ENCODE measurements around the gene SETBP1. TPM values are rescaled to one million over a fixed set of nuclear protein-coding genes. Genes with fewer than 3 reads are reported as not detected.

Gene SETBP1
- polyA plus RNA-seq, 3 donors from 2014 or later = 1.2 to 4.3 TPM; not detected in 1

DNA sequence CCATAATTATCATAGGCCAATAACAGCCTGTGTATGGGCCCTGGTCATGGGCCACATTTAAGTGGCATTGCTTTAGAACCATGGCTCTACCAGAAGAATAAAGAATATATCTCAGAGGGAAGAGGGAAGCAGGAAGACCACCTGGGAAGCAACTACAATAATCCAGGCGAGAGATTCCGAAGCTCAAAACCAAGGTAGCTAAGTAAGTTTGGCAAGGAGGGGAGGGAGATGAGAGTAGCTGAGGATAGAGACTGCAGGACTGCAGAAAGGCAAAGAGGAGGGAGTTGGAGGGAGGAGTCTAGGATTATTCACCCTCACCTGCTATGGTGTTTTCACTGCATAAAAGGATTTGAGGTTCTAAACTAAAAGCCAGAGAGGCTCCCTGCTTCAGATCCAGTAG lies 293.5 kb downstream of the SETBP1 start:
- H3K27me3 Mint-ChIP-seq (ENCODE audit: low read depth in 3 of 3) = peaks cover 0 to 2% (median 0%) of the 10 kb centered on the region in 3 donors
- H3K9me3 Mint-ChIP-seq = no peaks in the 10 kb centered on the region
- no peaks in the 10 kb centered on the region for H3K4me1 Mint-ChIP-seq
- H3K4me3 Mint-ChIP-seq = no peak overlapping the region
- DNase-seq = no peak
- H3K27ac Mint-ChIP-seq = no peak overlapping the region
- peaks cover 0 to 3% (median 0%) of the 10 kb centered on the region in 3 donors for H3K36me3 Mint-ChIP-seq

DNA sequence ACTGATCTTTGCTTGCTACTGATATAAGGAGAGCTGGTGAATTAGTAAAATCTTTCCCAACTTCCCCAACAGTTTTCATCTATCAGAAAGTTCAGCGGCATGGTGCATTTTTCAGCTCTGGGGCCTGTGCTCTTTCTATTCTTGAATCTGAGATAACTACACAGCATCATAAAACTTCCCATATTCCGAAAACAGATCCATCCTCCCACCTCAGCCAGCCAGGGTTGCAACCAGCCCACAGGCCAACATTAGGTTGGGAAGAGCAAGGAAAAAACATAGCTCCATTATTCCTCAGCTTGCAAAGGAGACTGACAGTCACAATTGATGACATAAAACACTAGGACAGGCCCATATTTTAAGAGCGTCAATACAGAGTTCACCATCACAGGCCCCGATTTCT lies 297.2 kb downstream of the SETBP1 start:
- peaks cover 0 to 2% (median 0%) of the 10 kb centered on the region in 3 donors for H3K27me3 Mint-ChIP-seq (ENCODE audit: low read depth in 3 of 3)
- H3K4me1 Mint-ChIP-seq = no peaks in the 10 kb centered on the region
- no peak overlapping the region for H3K27ac Mint-ChIP-seq

DNA sequence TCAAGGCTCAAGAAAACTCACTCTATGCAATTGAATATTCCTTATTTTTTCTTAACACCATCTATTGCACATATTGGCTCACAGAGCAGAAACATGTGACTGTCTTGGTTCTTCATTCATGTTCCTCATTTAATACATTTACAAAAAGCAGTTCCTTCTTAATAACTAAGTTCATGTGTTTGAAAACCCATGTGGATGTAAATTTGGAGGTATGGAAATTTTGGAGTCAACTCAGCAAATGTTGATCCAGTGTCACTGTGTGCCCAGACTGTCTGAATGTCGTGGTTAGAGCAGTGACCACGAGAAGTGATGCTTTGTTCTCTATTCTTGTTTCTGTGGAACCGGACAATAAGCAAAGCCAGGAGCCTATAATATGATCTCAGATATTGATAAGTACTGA lies 299.1 kb downstream of the SETBP1 start:
- DNase-seq = no peak
- Mint-ChIP-seq H3K36me3 (peaks cover 0 to 3% (median 0%) of the 10 kb centered on the region in 3 donors), H3K27me3 (ENCODE audit: low read depth in 3 of 3) (peaks cover 0 to 2% (median 2%) of the 10 kb centered on the region in 3 donors), H3K4me1 (no peaks in the 10 kb centered on the region), H3K9me3 (no peaks in the 10 kb centered on the region), H3K4me3 (no peak overlapping the region), H3K27ac (no peak overlapping the region)

More for the DNA sequence above, 297.2 kb downstream of the SETBP1 start:
- Mint-ChIP-seq H3K9me3 (no peaks in the 10 kb centered on the region), H3K4me3 (no peak overlapping the region), H3K36me3 (peaks cover 0 to 3% (median 0%) of the 10 kb centered on the region in 3 donors)
- DNase-seq = no peak

DNA sequence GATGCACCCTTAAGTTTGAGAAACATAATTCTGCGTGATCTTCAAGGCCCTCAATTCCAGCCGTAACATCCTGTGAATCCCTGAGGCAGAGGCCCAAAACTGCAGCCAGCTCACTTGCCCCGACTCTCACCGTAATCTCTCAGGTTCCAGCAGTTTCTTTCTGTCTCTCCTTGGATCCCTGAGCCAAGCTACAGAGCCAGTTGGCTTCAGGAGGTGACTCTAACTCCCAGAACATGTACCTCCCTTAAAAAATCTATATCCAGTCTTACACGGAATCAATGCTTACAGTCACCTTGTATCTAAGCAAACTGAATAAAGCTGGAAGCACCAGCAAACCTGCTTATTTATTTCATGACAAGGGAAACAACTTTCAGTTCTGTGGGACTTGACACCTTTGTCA lies 300.4 kb downstream of the SETBP1 start:
- Mint-ChIP-seq H3K27ac (no peak overlapping the region), H3K4me3 (no peak overlapping the region), H3K27me3 (ENCODE audit: low read depth in 3 of 3) (peaks cover 0 to 3% (median 2%) of the 10 kb centered on the region in 3 donors), H3K4me1 (no peaks in the 10 kb centered on the region), H3K9me3 (no peaks in the 10 kb centered on the region), H3K36me3 (peaks cover 0 to 5% (median 0%) of the 10 kb centered on the region in 3 donors)
- DNase-seq = no peak

DNA sequence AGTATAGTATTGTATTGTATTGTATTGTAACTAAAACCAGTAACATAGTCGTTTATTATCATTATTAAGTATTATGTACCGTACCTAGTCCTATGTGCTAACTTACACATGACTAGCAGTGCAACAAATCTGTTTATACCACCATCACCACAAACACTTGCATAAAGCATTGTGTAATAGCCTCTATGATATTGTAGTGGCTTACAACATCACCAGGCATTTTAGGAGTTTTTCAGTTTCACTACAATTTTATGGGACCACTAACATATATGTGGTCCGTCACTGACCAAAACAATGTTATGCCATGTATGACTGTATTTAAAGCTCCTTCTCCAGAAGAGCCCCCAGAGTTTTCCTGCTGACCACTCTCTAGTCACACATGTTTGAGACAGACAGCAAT lies 306.2 kb downstream of the SETBP1 start:
- no peak overlapping the region for H3K4me3 Mint-ChIP-seq
- no peak for DNase-seq
- peaks cover 0 to 3% (median 0%) of the 10 kb centered on the region in 3 donors for H3K27me3 Mint-ChIP-seq (ENCODE audit: low read depth in 3 of 3)
- no peaks in the 10 kb centered on the region for H3K4me1 Mint-ChIP-seq
- H3K9me3 Mint-ChIP-seq = peaks cover 0 to 8% (median under 1%) of the 10 kb centered on the region in 6 donors
- H3K27ac Mint-ChIP-seq = no peak overlapping the region
- peaks cover 0 to 4% (median 0%) of the 10 kb centered on the region in 3 donors for H3K36me3 Mint-ChIP-seq

DNA sequence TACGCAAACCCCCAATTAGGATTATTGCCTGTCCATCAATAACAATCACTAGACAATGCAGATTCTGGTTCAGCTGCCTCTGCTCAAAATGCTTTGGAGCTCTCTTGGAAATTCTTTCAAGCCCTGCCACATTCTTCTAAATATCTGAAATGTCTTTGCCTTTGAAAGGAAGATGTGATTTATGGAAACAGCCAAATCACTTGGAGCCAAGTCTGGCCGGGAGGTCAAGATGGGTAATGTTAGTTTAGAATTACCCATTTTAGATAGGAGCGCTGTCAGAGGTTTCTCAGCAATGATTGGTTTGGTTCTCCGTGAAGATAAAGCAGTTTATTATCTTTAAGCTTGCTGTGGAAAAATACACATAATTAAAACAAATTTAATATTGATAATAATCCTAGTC lies 306.7 kb downstream of the SETBP1 start:
- Mint-ChIP-seq H3K27ac (no peak overlapping the region), H3K9me3 (peaks cover 0 to 8% (median under 1%) of the 10 kb centered on the region in 6 donors), H3K4me3 (no peak overlapping the region), H3K27me3 (ENCODE audit: low read depth in 3 of 3) (peaks cover 0 to 3% (median 0%) of the 10 kb centered on the region in 3 donors), H3K36me3 (peaks cover 0 to 4% (median 0%) of the 10 kb centered on the region in 3 donors), H3K4me1 (no peaks in the 10 kb centered on the region)
- no peak for DNase-seq

DNA sequence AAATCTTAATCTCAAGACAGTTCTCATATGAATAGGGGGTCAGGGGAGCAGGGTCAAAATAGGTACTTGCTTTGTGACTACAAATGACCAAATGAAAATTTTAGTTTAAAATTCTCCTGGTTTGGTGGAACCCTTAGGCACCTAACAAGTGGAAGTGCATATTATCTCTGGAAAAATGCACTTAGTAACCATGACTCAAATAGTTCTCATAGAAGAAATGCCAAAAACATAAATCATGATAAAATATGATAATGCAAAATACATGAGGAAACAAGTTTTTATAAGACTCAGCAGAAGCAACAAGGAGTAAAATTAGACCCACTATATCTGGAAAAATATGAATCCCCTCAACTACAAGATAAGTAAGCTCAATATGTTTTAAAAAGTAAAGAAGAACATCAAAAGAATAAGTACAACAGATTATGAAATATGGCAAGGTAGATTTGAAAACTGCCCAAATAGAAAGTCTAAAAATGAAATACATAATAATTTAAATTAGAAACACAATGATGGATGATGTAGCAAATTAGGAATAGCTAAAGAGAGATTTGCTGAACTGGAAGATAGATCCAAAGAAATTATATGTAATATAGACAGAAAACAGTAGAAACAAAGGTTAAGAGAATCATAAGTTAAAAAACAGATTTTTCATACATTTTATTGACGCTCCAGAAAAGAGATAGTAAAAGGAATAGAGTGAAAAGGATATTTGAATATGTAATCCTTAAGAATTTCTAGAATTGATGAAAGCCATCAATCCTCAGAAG lies 308.3 kb downstream of the SETBP1 start:
- Mint-ChIP-seq H3K36me3 (peaks cover 0 to 4% (median 0%) of the 10 kb centered on the region in 3 donors), H3K9me3 (peaks cover 0 to 8% (median under 1%) of the 10 kb centered on the region in 6 donors), H3K27me3 (ENCODE audit: low read depth in 3 of 3) (peaks cover 0 to 3% (median 0%) of the 10 kb centered on the region in 3 donors), H3K4me1 (no peaks in the 10 kb centered on the region), H3K4me3 (no peak overlapping the region), H3K27ac (no peak overlapping the region)
- no peak for DNase-seq

DNA sequence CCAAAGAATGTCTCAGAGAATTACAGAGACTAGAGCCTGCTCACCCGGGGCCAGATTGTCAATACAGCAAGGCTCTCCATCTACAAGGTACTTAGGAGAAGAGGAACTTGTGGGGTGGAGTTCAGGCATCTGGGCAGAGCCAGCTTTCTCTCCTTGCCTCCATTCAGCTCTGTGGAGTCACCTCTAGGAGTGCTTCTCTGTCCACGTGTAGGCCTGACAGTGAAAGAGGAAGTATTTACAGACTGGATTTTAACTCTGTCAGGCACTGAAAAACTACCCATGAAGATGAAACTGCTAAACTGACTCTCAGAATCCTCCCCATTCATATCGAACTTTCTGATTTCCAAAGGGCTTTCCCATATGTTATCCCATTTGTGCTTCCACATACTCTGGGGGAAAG lies 315.6 kb downstream of the SETBP1 start:
- no peaks in the 10 kb centered on the region for H3K4me1 Mint-ChIP-seq
- H3K27ac Mint-ChIP-seq = no peak overlapping the region
- peaks cover 3 to 19% (median 8%) of the 10 kb centered on the region in 3 donors for H3K36me3 Mint-ChIP-seq
- no peak overlapping the region for H3K4me3 Mint-ChIP-seq
- no peak for DNase-seq
- no peaks in the 10 kb centered on the region for H3K9me3 Mint-ChIP-seq
- H3K27me3 Mint-ChIP-seq (ENCODE audit: low read depth in 3 of 3) = no peaks in the 10 kb centered on the region

DNA sequence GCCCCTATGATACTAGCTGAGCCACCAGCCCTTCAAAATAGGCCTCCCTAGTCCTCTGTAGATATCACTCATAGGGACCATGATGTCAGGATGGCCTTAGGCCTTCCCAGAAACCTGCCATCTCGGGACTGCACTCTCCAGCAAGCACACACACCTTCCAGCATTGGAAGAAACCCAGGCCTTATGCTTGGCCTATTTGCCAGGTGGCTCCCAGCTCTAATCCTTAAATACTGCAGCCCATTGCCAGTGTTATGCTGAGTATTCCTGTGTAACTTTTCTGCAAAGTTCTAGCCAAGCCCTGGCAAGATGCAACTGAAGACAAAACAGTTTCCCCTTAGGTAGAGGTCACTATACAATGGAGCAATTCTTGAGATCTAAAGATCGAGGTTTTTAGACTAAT lies 316.5 kb downstream of the SETBP1 start:
- Mint-ChIP-seq H3K4me3 (no peak overlapping the region), H3K9me3 (no peaks in the 10 kb centered on the region), H3K36me3 (peaks cover 3 to 19% (median 13%) of the 10 kb centered on the region in 3 donors), H3K27me3 (ENCODE audit: low read depth in 3 of 3) (no peaks in the 10 kb centered on the region), H3K27ac (no peak overlapping the region), H3K4me1 (no peaks in the 10 kb centered on the region)
- no peak for DNase-seq

DNA sequence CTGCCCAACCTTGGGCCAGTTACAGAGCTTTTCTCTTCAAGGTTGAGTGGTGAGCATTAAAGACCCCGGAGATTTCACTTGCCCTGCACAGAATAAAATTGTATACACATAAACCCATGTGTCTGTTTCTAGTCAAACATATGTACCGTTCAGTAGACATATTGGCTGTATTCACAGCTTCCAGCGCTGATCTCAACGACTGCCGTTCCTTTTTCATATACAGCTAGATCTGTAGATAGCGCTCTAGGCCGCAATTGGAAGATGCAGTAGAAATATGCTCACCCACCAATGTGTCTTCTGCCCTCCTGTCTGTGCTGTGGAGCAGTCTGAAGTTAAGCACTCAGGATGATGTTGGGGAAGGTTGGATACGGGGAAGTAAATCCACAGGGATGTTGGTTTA lies 317.7 kb downstream of the SETBP1 start:
- H3K9me3 Mint-ChIP-seq = no peaks in the 10 kb centered on the region
- no peak overlapping the region for H3K27ac Mint-ChIP-seq
- H3K4me1 Mint-ChIP-seq = no peaks in the 10 kb centered on the region
- no peak for DNase-seq
- no peak overlapping the region for H3K4me3 Mint-ChIP-seq
- peaks cover 3 to 19% (median 13%) of the 10 kb centered on the region in 3 donors for H3K36me3 Mint-ChIP-seq
- H3K27me3 Mint-ChIP-seq (ENCODE audit: low read depth in 3 of 3) = no peaks in the 10 kb centered on the region

DNA sequence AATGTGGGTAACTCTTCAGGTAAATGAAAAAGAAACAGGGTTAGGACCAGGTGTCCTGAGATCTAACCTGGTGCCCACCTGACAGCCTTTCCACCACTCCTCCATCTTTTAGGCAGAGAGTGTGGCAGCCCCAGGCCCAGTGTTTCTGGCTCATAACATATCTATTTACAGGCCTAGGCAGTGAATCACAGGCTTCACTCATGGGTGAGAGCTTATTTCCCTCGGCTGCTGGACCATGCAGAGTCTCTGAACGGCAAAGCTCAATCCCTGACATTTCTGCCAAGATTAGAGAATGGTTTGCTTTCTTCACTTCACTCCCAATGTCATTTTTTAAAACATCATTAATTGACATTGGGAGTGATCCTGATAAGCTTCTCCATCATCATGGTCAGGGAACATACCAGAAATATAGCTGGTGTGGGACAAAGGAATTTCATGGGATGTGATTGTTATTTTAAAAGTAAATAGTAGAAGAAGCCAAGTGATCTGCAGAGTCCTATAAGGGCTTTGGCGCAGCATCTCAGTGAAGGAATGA lies 323.9 kb downstream of the SETBP1 start:
- Mint-ChIP-seq H3K27me3 (ENCODE audit: low read depth in 3 of 3) (peaks cover 0 to 1% (median 0%) of the 10 kb centered on the region in 3 donors), H3K27ac (no peak overlapping the region), H3K9me3 (no peaks in the 10 kb centered on the region), H3K36me3 (peaks cover 8 to 15% (median 9%) of the 10 kb centered on the region in 3 donors), H3K4me1 (peaks cover 16 to 21% of the 10 kb centered on the region in 2 donors), H3K4me3 (no peak overlapping the region)
- DNase-seq = no peak

DNA sequence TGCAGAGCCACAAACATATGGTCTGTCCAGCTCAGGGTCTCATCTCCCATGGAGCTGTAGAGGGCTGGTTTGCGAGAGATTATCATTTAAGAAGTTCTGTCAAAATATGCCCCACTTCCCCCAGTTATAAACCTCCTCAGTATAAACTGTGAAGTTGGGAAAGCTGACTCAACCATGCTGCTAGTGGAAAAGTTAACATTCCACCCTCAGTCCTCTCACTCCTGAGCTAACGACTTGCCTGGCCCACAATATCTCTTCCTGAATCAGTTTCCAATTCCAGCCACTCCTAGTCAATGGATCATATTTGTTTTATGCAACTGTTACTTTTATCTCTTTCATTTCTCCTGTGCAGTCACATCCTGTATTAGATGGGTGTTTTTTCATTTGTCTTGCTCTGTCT lies 326.2 kb downstream of the SETBP1 start:
- peaks cover 28 to 34% of the 10 kb centered on the region in 2 donors for H3K4me1 Mint-ChIP-seq
- no peaks in the 10 kb centered on the region for H3K9me3 Mint-ChIP-seq
- H3K4me3 Mint-ChIP-seq = no peak overlapping the region
- peaks cover 6 to 9% (median 7%) of the 10 kb centered on the region in 3 donors for H3K36me3 Mint-ChIP-seq
- no peak for DNase-seq
- H3K27me3 Mint-ChIP-seq (ENCODE audit: low read depth in 3 of 3) = peaks cover 0 to 1% (median 0%) of the 10 kb centered on the region in 3 donors
- H3K27ac Mint-ChIP-seq = no peak overlapping the region

DNA sequence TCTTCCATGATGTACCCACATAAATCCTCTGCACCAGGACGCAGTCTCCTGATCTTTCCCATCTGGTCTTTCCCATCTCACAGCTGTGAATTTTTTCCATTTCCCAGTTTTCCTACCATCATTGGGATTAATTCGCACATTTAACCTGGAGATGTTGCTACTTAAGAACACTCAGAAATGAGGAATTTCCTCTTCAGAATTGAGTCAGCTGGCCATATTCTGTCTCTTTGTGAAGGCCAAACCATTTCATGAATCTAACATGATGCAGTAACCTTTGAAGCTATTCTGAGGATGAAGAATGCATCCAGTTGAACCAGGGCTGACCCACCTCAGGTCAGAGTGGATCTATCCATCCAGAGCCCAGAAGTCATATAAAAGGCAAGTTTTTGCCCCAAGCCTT lies 326.8 kb downstream of the SETBP1 start:
- H3K4me3 Mint-ChIP-seq = no peak overlapping the region
- H3K36me3 Mint-ChIP-seq = peaks cover 7 to 10% (median 9%) of the 10 kb centered on the region in 3 donors
- no peaks in the 10 kb centered on the region for H3K9me3 Mint-ChIP-seq
- H3K4me1 Mint-ChIP-seq = peaks cover 28 to 40% of the 10 kb centered on the region in 2 donors
- H3K27ac Mint-ChIP-seq = peak overlapping the region in 1 of 6 donors; percentile 6
- peaks cover 0 to 2% (median 1%) of the 10 kb centered on the region in 3 donors for H3K27me3 Mint-ChIP-seq (ENCODE audit: low read depth in 3 of 3)
- no peak for DNase-seq

DNA sequence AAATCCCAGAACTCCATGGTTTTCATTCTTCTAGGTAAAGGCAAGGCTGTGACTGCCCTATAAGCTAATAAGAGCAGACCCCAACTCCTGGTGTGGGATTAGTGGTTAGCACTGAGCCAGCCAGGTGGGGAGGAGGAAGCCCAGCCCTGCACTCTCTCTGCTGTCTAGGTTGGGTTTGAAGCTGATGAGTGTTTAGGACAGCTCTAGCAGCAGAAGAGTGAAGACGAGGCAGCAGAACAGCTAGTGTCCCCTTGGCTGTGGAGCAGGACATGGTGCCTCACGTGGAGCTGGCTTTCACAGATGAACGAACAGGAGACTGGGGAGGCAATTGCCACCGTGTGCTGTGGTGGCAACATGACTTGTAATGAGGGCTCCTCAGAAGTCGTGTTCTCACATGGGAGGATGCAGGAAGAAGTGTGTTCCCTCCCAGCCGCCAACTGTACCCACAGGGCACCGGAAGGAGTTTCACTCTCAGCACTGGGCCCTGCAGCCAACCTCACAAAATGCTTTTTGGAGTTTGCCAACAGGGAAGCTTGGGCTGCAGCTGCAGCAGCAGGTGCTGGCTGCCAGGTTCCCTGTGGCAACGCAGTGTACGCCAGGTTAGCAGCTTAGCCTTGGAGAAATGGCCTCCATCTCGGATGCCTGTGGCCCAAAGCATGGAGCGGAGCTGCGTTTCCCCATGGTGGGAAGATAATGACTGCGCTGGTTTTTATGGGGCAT lies 328.2 kb downstream of the SETBP1 start:
- H3K9me3 Mint-ChIP-seq = no peaks in the 10 kb centered on the region
- H3K27ac Mint-ChIP-seq = peak overlapping the region; percentile 2 to 62 (median 36)
- peak overlapping the region; percentile 40 to 75 (median 71) for H3K4me3 Mint-ChIP-seq
- H3K4me1 Mint-ChIP-seq = peaks cover 28 to 41% of the 10 kb centered on the region in 2 donors
- H3K36me3 Mint-ChIP-seq = peaks cover 7 to 10% (median 9%) of the 10 kb centered on the region in 3 donors
- H3K27me3 Mint-ChIP-seq (ENCODE audit: low read depth in 3 of 3) = peaks cover 0 to 2% (median 1%) of the 10 kb centered on the region in 3 donors
- peak in 2 of 3 donors; percentile 12 to 28 for DNase-seq

Data from immature natural killer cell (primary cell).